Astrocyte (in vitro differentiated cells and primary cell): Measurements from ENCODE around the gene HOXD9. TPM values are rescaled to one million over a fixed set of nuclear protein-coding genes. Genes with fewer than 3 reads are reported as not detected.

Experiments
- DNase-seq: peaks from one replicate; pipeline ENCODE4 v3.0.0-alpha.2; 2010; ENCODE audit warnings: low read depth
- FAIRE-seq: peaks from 2 replicates; lab custom pipeline; 2011; peaks lifted over from hg19 to GRCh38; lab: Jason Lieb, UNC
- H2AFZ ChIP-seq: 2 replicates; pipeline ENCODE4 v1.6.0; 2012; ENCODE audit warnings: low read depth, low read length, inconsistent platforms
- H3K27ac ChIP-seq: 2 replicates; pipeline ENCODE4 v1.5.1; 2011; ENCODE audit warnings: low read depth, low read length, inconsistent platforms
- H3K27me3 ChIP-seq: 2 replicates; pipeline ENCODE4 v1.6.0; 2011; ENCODE audit warnings: low read length, inconsistent platforms; ENCODE audit not compliant: insufficient read depth
- H3K36me3 ChIP-seq: 2 replicates; pipeline ENCODE4 v1.5.1; 2011; ENCODE audit warnings: low read length, inconsistent platforms; ENCODE audit not compliant: insufficient read depth
- H3K4me1 ChIP-seq: 2 replicates; pipeline ENCODE4 v1.5.1; 2011; ENCODE audit warnings: low read length, inconsistent platforms; ENCODE audit not compliant: insufficient read depth
- H3K4me2 ChIP-seq: 2 replicates; pipeline ENCODE4 v1.6.0; 2012; ENCODE audit warnings: low read length, inconsistent platforms
- H3K4me3 ChIP-seq: 2 replicates; pipeline ENCODE4 v1.5.1; 2011; ENCODE audit warnings: low read depth, mild to moderate bottlenecking, low read length, inconsistent platforms; ENCODE audit not compliant: insufficient read depth
- H3K79me2 ChIP-seq: 2 replicates; pipeline ENCODE4 v1.6.0; 2012; ENCODE audit warnings: mild to moderate bottlenecking, low read length, inconsistent platforms; ENCODE audit not compliant: insufficient read depth
- H3K9ac ChIP-seq: 2 replicates; pipeline ENCODE4 v1.6.0; 2012; ENCODE audit warnings: mild to moderate bottlenecking, low read length, inconsistent platforms
- H3K9me3 ChIP-seq: 2 replicates; pipeline ENCODE4 v1.5.1; 2012; ENCODE audit warnings: low read depth, mild to moderate bottlenecking, low read length, inconsistent platforms; ENCODE audit not compliant: insufficient read depth
- H4K20me1 ChIP-seq: 2 replicates; pipeline ENCODE4 v1.6.0; 2012; ENCODE audit warnings: low read length, inconsistent platforms; ENCODE audit not compliant: insufficient read depth
- H3K27ac Mint-ChIP-seq: one replicate; pipeline ENCODE4 v1.8.0; 2021; ENCODE audit warnings: mild to moderate bottlenecking, mixed read lengths; ENCODE audit not compliant: unreplicated experiment
- H3K27me3 Mint-ChIP-seq: one replicate; pipeline ENCODE4 v1.8.0; 2021; ENCODE audit warnings: low read depth, mixed read lengths; ENCODE audit not compliant: unreplicated experiment
- H3K36me3 Mint-ChIP-seq: one replicate; pipeline ENCODE4 v1.8.0; 2021; ENCODE audit warnings: low read depth, mixed read lengths; ENCODE audit not compliant: unreplicated experiment
- H3K4me1 Mint-ChIP-seq: one replicate; pipeline ENCODE4 v1.8.0; 2021; ENCODE audit warnings: low read depth, mixed read lengths; ENCODE audit not compliant: unreplicated experiment
- H3K4me3 Mint-ChIP-seq: one replicate; pipeline ENCODE4 v1.8.0; 2021; ENCODE audit warnings: mild to moderate bottlenecking, moderate library complexity, mixed read lengths; ENCODE audit not compliant: unreplicated experiment
- H3K9me3 Mint-ChIP-seq: one replicate; pipeline ENCODE4 v1.8.0; 2021; ENCODE audit warnings: mild to moderate bottlenecking, mixed read lengths; ENCODE audit not compliant: unreplicated experiment
- EZH2 ChIP-seq: IDR thresholded peaks from 2 replicates; pipeline ENCODE4 v1.6.1; 2012; ENCODE audit warnings: mild to moderate bottlenecking, low read length, inconsistent platforms; ENCODE audit not compliant: insufficient read depth
- total RNA-seq: library from RNA; stranded (reverse); gene quantifications from 2 replicates; pipeline ENCODE4 v1.2.1, GENCODE V29; 2021
- TF ChIP-seq, protein P1 (sequence below): IDR thresholded peaks from 2 replicates; pipeline ENCODE4 v1.5.1; 2011; ENCODE audit warnings: low read depth, mild to moderate bottlenecking, inconsistent platforms, low read length, moderate library complexity; ENCODE audit not compliant: insufficient read depth

The HOXD9 gene
- total RNA-seq, 1 donor from 2014 or later, result not detected

DNA sequence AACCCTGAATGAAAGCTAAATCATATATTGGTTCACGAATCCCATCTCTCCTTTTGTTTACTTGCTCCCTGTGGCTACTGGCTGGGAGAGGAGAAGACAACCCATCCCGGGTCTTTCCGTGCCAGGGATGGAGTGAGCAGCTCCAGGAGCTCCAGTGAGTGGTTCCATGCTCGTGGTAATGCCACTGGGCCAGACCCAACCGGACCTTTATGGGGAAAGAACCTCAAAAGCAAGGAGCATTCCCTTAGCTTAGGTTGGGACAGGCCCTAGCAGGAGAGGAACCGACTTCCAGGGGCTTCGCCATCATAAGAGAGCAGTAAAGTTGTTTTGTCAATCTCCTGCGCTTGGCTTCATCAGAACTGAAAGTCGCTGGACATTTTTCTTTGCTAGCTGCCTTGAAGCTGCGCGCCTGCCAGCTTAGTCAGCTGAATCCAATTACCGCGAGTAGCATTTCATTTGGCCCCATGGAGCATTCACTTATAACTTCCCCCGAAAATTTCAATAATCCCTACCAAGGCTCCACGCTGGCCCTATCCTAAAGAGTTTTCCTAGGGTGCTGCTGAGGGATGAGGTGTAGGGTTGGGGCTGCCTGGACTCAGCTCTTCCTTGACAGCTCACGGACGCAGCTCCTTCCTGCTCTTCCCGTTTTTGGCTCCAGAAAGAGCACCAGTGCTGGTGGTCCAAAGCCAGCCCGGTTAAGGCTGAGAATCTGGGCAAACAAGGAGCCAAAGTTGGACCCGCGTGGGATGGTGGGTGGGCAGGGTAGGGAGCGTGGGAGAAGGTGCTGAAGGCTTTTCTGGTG is 39.5 kb downstream of the HOXD9 start:
- peaks cover 85% of the 10 kb centered on the region for H3K27me3 ChIP-seq
- peak overlapping the region; percentile 52 for H3K9ac ChIP-seq
- no peak for TF ChIP-seq EZH2
- TF ChIP-seq, protein P1, sequence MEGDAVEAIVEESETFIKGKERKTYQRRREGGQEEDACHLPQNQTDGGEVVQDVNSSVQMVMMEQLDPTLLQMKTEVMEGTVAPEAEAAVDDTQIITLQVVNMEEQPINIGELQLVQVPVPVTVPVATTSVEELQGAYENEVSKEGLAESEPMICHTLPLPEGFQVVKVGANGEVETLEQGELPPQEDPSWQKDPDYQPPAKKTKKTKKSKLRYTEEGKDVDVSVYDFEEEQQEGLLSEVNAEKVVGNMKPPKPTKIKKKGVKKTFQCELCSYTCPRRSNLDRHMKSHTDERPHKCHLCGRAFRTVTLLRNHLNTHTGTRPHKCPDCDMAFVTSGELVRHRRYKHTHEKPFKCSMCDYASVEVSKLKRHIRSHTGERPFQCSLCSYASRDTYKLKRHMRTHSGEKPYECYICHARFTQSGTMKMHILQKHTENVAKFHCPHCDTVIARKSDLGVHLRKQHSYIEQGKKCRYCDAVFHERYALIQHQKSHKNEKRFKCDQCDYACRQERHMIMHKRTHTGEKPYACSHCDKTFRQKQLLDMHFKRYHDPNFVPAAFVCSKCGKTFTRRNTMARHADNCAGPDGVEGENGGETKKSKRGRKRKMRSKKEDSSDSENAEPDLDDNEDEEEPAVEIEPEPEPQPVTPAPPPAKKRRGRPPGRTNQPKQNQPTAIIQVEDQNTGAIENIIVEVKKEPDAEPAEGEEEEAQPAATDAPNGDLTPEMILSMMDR, result no peak
- peaks cover 8% of the 10 kb centered on the region for H3K4me1 ChIP-seq
- Mint-ChIP-seq H3K27ac (no peak overlapping the region), H3K36me3 (peaks cover 4% of the 10 kb centered on the region), H3K4me1 (no peaks in the 10 kb centered on the region), H3K4me3 (no peak overlapping the region), H3K9me3 (peaks cover 29% of the 10 kb centered on the region), H3K27me3 (peaks cover 87% of the 10 kb centered on the region)
- H3K36me3 ChIP-seq, result no peaks in the 10 kb centered on the region
- peak overlapping the region; percentile 40 for H3K27ac ChIP-seq
- no peaks in the 10 kb centered on the region for H3K79me2 ChIP-seq
- peak overlapping the region; percentile 82 for H3K4me2 ChIP-seq
- peak; percentile 20 for FAIRE-seq
- peak; percentile 88 for DNase-seq
- H3K4me3 ChIP-seq, result peak overlapping the region; percentile 32
- H3K9me3 ChIP-seq, result peaks cover 2% of the 10 kb centered on the region
- peak overlapping the region; percentile 22 for H2AFZ ChIP-seq
- no peaks in the 10 kb centered on the region for H4K20me1 ChIP-seq

DNA sequence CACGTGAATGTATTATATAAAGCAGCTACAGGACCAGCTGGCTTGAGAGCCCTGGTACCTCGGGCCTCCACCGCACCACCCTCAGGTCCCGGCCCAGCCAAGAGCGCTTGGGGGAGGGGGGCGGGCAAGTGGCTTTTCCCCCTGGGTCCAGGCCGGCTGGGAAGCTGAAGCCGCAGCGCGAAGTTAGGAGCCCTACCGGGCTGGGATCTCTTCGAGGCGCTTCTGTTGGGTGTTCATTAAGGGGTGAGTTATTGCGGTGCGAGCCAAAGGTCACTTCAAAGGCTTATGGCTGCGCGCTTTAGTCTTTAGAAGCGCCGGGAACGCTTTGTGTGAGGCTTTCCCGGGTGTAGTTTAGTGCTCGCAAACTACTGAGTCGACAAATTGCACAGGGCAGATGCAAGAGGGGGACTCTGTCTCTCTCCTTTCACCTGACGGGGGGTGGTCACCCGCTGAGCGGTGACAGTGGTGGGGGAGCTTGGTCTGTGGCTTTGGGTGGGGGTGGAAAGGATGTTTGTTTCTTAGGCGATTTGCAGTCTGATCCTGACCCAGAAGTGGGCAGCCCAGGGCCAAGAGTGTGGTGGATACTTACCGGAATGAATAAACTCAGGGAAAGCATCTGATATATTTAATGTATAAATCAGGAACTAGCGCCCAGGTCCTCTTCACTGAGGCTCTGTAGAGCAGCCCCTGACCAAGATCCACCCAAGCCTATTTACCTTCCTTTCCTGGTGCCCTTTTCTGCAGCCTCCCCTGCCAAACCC is 40.6 kb downstream of the HOXD9 start:
- Mint-ChIP-seq H3K9me3 (peaks cover 30% of the 10 kb centered on the region), H3K27me3 (peaks cover 90% of the 10 kb centered on the region), H3K27ac (peak overlapping the region; percentile 53), H3K4me1 (no peaks in the 10 kb centered on the region), H3K4me3 (no peak overlapping the region), H3K36me3 (peaks cover 4% of the 10 kb centered on the region)
- peak overlapping the region; percentile 82 for H3K4me2 ChIP-seq
- no peaks in the 10 kb centered on the region for H4K20me1 ChIP-seq
- peaks cover 2% of the 10 kb centered on the region for H3K9me3 ChIP-seq
- no peak overlapping the region for H2AFZ ChIP-seq
- peak overlapping the region; percentile 1 for H3K9ac ChIP-seq
- no peak for TF ChIP-seq EZH2
- TF ChIP-seq, protein P1, result no peak
- peaks cover 8% of the 10 kb centered on the region for H3K4me1 ChIP-seq
- peak; percentile 57 for DNase-seq
- no peak overlapping the region for H3K27ac ChIP-seq
- no peaks in the 10 kb centered on the region for H3K36me3 ChIP-seq
- no peaks in the 10 kb centered on the region for H3K79me2 ChIP-seq
- H3K4me3 ChIP-seq, result no peak overlapping the region
- FAIRE-seq, result no peak
- peaks cover 85% of the 10 kb centered on the region for H3K27me3 ChIP-seq
